Measurements from ENCODE around the gene BAIAP2L1. TPM values are rescaled to one million over a fixed set of nuclear protein-coding genes. Genes with fewer than 3 reads are reported as not detected.
"Not testable (repeated sequence)": the region's sequence is repeated elsewhere in the genome, so short reads cannot be mapped to it uniquely, and the experiment has no call there.

BAIAP2L1 gene
- total and polyA plus RNA-seq, 7 donors = 0.80 to 3.0 (median 1.2) TPM

DNA sequence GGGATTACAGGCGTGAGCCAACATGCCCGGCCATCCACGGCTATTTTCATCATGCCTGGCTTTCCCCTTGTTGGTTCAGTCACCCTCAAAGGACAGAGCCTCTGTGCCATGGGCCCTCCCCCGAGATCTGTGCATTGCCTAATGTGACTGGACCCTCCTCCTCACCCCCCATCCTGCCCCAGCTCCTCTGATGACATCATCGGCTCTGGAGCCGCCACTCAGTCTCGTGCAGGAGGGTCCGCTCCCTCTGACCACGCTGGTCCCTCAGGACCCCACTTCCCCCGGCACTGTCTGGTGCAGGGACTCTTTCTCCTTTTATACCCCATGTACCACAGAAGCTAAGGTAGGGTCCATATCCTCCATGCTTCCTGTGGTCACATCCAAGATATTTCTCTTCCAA, 33.2 kb upstream of the BAIAP2L1 start:
- TF ChIP-seq CTCF (IDR thresholded peaks at IDR 0.05) = no peak
- DNase-seq = no peak
- no peak for ATAC-seq
- intact Hi-C loops (cut with DNase I) = no loop called here
- WGBS, 3 donors = 82 to 89% (median 84%) methylated on average over 10 of the region's 10 CpGs
- no peaks in the 10 kb centered on the region for H3K4me1 ChIP-seq
- no peak overlapping the region for H3K27ac ChIP-seq
- no peaks in the 10 kb centered on the region for H3K36me3 ChIP-seq (ENCODE audit: insufficient read depth in 1 of 2, low read depth in 1 of 2)
- no peak overlapping the region for H3K4me3 ChIP-seq
- H3K27me3 ChIP-seq (ENCODE audit: insufficient read depth in 3 of 3, low read length in 2 of 3) = no peaks in the 10 kb centered on the region
- H3K9me3 ChIP-seq = no peaks in the 10 kb centered on the region

DNA sequence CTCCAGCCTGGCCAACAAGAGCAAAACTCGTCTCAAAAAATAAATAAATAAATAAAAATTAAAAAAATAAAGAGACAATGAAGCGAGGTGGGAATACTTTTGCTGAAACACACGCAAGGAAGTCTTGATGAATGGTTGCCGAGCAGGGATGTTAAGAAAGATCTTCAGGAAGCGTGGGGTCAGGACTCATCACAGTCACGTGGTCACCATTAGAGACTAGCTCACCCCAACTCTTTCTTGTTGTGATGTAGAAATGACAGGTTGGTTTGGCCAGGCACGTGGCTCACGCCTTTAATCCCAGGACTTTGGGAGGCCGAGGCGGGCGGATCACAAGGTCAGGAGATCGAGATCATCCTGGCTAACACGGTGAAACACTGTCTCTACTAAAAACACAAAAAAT, 28.9 kb upstream of the BAIAP2L1 start:
- H3K4me3 ChIP-seq = no peak overlapping the region
- no peaks in the 10 kb centered on the region for H3K9me3 ChIP-seq
- H3K36me3 ChIP-seq (ENCODE audit: insufficient read depth in 1 of 2, low read depth in 1 of 2) = no peaks in the 10 kb centered on the region
- no peak overlapping the region for H3K27ac ChIP-seq
- 87 to 88% (median 88%) methylated on average over 12 to 13 of the region's 13 CpGs for WGBS, 3 donors
- no peak for DNase-seq
- no peaks in the 10 kb centered on the region for H3K4me1 ChIP-seq
- TF ChIP-seq CTCF (IDR thresholded peaks at IDR 0.05) = no peak
- intact Hi-C loops (cut with DNase I) = loop anchor here in 1 of 2 donors (2.0 kb wide), 1 partner anchor 411 kb away; no protein-coding TSS in a partner anchor
- ATAC-seq = no peak
- H3K27me3 ChIP-seq (ENCODE audit: insufficient read depth in 3 of 3, low read length in 2 of 3) = no peaks in the 10 kb centered on the region

GRCh38 chr7:98423043-98423442, 22.2 kb upstream of the BAIAP2L1 start:
- TF ChIP-seq CTCF (IDR thresholded peaks at IDR 0.05) = no peak
- WGBS, 3 donors = 74 to 83% (median 77%) methylated on average over 2 of the region's 2 CpGs
- no peak overlapping the region for H3K4me3 ChIP-seq
- DNase-seq = no peak
- intact Hi-C loops (cut with DNase I) = no loop called here
- peaks cover 0 to 5% (median 3%) of the 10 kb centered on the region in 3 donors for H3K27me3 ChIP-seq (ENCODE audit: insufficient read depth in 3 of 3, low read length in 2 of 3)
- no peaks in the 10 kb centered on the region for H3K36me3 ChIP-seq (ENCODE audit: insufficient read depth in 1 of 2, low read depth in 1 of 2)
- ATAC-seq = no peak
- no peaks in the 10 kb centered on the region for H3K4me1 ChIP-seq
- no peak overlapping the region for H3K27ac ChIP-seq
- H3K9me3 ChIP-seq = no peaks in the 10 kb centered on the region

- ATAC-seq (peak in 1 of 4 donors; percentile 40), DNase-seq (no peak)
- H3K27ac ChIP-seq = no peak overlapping the region
- H3K9me3 ChIP-seq = no peaks in the 10 kb centered on the region
- 29 to 35% (median 31%) methylated on average over 27 of the region's 27 CpGs for WGBS, 3 donors
- intact Hi-C loops (cut with DNase I) = no loop called here
- no peaks in the 10 kb centered on the region for H3K4me1 ChIP-seq
- H3K27me3 ChIP-seq (ENCODE audit: insufficient read depth in 3 of 3, low read length in 2 of 3) = peaks cover 0 to 5% (median 3%) of the 10 kb centered on the region in 3 donors
- peak; percentile 49 for TF ChIP-seq CTCF (IDR thresholded peaks at IDR 0.05)
- no peaks in the 10 kb centered on the region for H3K36me3 ChIP-seq (ENCODE audit: insufficient read depth in 1 of 2, low read depth in 1 of 2)
- no peak overlapping the region for H3K4me3 ChIP-seq
Measured at GRCh38 chr7:98420966-98421612, 20.2 kb upstream of the BAIAP2L1 start.

DNA sequence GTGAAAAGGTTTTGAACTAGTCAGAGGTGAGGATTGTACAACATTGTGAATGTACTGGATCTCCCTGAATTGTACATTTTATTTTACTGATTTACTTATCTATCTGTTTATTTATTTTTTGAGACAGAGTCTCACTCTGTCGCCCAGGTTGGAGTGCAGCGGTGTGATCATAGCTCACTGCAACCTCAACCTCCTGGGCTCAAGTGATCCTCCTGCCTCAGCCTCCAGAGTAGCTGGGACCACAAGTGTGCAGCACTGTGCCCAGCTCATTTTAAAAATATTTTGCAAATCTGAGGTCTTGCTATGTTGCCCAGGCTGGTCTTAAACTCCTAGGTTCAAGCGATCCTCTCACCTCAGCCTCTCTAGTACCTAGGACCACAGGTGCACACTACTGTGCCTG, 19.1 kb upstream of the BAIAP2L1 start:
- H3K9me3 ChIP-seq; H3K27me3 ChIP-seq (ENCODE audit: insufficient read depth in 3 of 3, low read length in 2 of 3); DNase-seq; H3K36me3 ChIP-seq (ENCODE audit: insufficient read depth in 1 of 2, low read depth in 1 of 2); H3K4me3 ChIP-seq; intact Hi-C loops (cut with DNase I); ATAC-seq; H3K4me1 ChIP-seq; H3K27ac ChIP-seq: not testable (repeated sequence)
- 92 to 96% (median 94%) methylated on average over 3 of the region's 3 CpGs for WGBS, 3 donors

DNA sequence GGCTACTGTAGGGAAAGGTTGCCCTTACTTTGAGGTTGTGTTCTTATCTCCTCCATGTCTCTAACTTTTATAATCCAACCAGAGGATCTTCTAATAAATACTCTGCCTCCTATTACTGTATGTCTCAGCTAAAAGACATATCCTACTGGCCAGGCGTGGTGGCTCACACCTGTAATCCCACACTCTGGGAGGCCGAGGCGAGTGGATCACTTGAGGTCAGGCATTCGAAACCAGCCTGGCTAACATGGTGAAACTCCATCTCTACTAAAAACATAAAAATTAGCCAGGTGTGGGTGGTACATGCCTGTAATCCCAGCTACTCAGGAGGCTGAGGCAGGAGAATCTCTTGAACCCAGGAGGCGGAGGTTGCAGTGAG, 18.4 kb upstream of the BAIAP2L1 start:
- ATAC-seq; intact Hi-C loops (cut with DNase I); H3K27me3 ChIP-seq (ENCODE audit: insufficient read depth in 3 of 3, low read length in 2 of 3): not testable (repeated sequence)

More for the DNA sequence above, 18.4 kb upstream of the BAIAP2L1 start:
- not testable (repeated sequence) for H3K9me3 ChIP-seq; H3K4me1 ChIP-seq; H3K27ac ChIP-seq; DNase-seq; H3K4me3 ChIP-seq; H3K36me3 ChIP-seq (ENCODE audit: insufficient read depth in 1 of 2, low read depth in 1 of 2)
- 92 to 98% (median 94%) methylated on average over 5 of the region's 5 CpGs for WGBS, 3 donors

All from psoas muscle (tissue), 8 donors.